Measurements from ENCODE around the gene PAX5.

The PAX5 gene

Small RNA genes within 50 kb of the gene (small RNA-seq; reads per million reads assigned to genes)
- gene MIR4475: 0 reads per million in 2 experiments
- 0 reads per million in 2 experiments for gene MIR4476
- 0 reads per million in 2 experiments for gene MIR4540

Measured in SK-N-DZ (cell line).